Globus pallidus (tissue), 1 donor: ENCODE data around the gene CSPG4.
"Not testable (repeated sequence)": the region's sequence is repeated elsewhere in the genome, so short reads cannot be mapped to it uniquely, and the experiment has no call there.

Experiments
- DNase-seq: peaks from one replicate; pipeline ENCODE4 v3.0.0-alpha.2; 2015; ENCODE audit warnings: low spot score

Gene CSPG4

DNA sequence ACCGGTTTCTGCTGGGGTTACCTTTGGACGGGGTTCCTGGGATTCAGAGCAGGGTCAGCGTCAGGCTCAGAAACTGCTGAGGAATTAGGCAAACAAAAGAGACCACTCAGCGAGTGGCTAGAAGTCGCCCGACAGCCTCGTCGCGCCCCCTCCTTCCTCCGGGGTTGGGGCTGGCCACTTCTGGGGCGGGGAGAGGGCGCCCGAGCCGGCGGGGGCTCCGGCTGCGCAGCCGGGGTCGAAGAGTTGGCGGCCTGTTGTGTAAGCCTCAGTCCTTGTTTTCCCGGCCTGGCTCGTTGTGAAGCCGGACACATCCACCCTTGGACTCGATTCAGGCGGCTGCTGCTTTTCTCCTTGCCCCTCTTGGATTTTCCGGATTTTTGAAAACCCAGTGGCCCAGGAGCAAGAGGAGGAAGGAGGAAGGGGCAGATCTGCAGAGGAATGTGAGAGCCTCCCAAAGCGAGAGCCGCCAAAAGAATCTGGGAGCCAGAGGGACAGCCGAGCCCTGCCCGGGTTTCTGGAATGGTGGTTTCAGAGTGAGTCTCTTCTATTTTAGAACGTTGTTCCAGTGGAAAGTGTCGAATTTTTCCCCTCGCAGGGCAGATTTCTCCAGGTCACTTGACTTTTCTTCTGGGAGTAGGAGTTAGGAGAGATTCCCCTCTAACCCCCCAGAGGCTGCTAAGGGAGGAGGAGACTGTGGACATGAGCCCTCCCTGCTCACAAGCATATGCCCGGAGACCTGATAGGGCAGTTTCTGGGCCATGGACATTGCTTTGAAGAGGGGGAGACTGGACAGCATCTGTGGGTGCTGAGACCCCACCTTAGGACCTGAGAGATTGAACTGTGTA, 64.3 kb downstream of the CSPG4 start:
- no peak for DNase-seq

DNA sequence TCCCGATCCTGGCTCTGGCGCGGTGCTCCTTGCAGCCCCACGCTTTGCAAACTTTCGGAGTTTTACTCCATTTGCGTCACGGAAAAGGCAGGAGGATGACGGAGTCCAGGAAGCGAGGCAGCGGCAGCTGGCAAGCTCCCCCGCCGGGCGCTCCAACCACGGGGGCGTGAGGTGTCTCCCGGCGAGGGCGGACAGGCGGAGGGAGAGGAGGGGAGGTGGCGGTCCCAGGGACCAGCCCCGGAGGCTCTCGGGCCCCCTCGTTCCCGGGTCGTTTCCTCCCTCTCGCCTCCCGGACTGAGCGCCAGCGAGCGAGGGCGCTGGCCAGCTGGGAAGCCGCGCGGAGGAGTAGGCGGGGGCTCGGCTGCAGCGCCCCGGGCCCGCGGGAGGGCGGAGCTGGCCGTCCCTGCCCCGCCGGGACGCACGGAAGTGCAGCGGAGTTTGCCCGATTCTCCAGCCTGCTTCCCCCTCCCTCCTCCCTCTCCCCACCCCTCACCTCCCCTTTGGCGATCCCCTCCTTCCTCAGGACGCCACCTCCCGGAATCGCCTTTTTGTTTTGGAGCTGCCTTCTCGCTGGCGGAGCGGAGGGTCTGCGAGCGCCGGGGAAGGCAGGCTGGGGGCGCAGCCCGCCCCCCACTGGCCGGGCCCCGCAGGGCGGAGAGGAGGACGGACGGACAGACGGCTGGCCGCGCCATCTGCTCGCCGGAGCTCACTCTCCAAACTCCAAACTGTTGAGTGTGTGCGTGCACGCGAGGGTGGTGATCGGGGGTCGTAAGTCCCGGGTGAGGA, 65.1 kb downstream of the CSPG4 start, which contains the start of gene SNX33:
TSS of gene SNX33 (plus strand) at position 543 of the 786 bp plus-strand sequence. CDS start 1,191 bp downstream, outside the sequence.
- peak; percentile 54 for DNase-seq

DNA sequence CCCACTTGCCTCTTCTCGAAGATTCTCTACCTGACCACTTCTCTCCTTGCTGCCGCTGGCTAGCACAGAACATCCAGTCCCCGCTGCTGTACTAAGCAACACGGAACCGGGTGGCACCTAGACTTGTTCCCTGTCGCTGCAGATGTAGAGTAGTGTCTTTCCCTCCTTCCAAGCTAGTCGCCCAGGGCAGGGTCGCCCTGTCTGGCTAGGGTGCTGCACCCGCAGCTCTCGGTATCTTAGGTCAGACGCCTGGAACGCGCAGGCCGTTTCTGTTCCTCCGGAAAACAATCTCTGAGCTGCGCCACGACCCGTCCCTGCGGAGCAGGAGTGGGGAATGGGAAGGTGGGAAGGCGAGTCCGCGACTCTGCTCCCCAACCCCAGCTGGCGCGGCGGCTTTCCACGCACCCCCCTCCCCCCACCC, 65.7 kb downstream of the CSPG4 start:
- DNase-seq, result no peak

DNA sequence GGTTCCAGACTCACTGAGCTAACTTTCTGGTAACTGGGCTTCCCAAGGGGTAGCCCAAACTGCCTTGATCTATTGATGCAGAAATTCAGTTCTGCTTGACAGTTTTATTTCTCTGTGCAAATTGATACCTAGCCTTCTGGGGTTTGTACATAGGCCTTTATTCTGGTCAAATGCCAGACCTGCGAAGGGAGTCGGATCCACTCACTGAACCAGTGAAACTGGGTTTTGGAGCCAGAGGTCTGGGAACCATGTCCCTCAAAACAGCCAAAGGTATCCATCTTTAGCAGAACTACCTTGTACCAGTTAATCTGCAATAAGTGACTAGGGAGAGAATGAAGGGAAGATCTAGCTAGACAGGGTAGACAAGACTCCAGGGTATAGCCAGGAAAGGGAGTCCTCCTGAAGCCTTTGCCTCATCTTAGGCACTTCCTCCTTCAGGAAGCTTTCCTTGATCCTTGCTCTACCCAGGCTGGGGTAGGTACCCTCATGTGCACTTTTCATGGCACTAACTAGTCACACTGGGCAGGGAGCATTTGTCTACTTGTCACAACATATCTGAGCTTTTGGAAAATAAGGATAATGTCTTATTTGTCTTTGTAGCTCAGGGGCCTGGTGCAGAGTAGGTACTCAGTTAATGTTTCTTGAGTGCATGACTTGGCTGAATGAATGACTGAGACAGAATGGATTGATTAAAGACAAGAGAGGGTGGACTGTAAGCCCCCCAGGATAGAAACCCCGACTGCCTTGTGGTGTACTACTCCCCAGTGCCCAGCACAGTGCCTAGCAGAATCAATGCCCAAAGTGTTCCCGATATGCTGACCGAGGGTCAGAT, 66.3 kb downstream of the CSPG4 start:
- no peak for DNase-seq

DNA sequence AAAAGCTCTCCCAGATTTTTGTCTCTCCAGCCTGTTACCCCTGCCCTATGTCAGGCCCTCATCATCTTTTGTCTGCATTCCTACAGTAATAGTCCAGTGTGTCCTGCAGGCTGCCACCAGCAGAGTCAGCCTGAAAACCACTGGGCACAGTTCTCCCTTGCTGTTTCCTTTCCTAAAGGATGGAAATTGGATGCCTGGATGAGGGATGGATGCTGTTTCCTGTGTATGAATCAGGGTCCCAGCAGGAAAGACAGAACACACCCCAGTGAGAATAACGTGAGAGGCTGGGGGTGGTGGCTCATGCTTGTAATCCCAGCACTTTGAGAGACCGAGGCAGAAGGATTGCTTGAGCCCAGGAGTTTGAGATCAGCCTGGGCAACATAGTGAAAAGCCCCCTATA, 68.3 kb downstream of the CSPG4 start:
- no peak for DNase-seq

DNA sequence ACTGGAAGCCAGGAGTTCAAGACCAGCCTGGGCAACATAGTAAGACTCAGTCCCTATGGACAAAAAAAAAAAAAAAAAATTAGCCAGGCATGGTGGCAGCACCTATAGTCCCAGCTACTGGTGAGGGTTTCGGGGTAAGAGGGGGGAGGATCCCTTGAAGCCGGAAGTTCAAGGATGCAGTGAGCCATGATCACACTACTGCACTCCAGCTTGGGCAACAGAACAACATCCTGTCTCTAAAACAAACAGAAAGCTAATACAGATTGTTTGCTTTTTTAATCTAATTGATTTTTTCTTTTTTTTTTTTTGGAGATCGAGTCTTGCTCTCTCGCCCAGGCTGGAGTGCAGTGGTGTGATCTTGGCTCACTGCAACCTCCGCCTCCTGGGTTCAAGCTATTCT, 71.0 kb downstream of the CSPG4 start:
- no peak for DNase-seq

DNA sequence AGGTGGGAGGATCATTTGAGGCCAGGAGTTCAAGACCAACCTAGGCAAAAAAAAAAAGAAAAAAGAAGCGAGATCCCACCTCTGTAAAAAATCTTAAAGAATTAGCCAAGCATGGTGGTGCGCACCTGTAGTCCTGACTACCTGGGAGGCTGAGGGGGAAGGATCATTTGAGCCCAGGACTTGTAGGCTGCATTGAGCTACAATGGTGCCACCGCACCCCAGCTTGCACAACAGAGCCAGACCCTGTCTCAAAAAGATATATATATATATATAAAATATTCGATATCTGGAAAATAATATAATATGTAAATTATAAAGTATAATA, 71.5 kb downstream of the CSPG4 start:
- no peak for DNase-seq

DNA sequence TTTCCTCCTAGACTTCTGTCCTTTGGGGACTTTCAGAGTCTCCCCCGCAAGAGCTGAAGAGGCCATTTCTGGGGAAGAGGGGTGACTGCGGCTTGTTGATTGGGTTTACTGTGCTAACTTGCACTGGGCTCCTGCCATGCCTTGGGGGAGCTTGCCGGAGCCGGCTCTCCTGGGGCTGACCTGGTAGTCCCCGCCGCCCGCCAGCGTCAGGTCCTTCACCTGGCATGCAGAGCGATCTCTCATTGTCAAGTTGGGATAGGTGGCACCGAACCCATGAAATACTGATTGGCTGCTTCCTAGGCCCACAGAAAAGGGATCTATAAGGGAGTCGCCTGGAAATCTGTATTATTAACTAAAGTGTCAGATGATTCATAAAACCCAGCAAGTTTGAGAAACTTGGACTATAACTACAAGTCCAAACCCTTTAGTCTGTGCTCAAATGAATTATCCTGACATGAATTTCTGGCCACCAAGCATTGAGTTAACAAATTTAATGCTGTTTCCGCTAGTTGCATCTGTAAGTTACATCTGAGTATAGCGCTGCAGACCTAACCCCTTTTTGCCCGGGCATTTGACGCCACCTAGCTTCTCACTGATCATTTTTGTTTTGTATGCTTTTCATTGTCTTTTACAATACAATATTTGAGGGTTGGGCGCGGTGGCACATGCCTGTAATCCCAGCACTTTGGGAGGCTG, 72.0 kb downstream of the CSPG4 start:
- no peak for DNase-seq

DNA sequence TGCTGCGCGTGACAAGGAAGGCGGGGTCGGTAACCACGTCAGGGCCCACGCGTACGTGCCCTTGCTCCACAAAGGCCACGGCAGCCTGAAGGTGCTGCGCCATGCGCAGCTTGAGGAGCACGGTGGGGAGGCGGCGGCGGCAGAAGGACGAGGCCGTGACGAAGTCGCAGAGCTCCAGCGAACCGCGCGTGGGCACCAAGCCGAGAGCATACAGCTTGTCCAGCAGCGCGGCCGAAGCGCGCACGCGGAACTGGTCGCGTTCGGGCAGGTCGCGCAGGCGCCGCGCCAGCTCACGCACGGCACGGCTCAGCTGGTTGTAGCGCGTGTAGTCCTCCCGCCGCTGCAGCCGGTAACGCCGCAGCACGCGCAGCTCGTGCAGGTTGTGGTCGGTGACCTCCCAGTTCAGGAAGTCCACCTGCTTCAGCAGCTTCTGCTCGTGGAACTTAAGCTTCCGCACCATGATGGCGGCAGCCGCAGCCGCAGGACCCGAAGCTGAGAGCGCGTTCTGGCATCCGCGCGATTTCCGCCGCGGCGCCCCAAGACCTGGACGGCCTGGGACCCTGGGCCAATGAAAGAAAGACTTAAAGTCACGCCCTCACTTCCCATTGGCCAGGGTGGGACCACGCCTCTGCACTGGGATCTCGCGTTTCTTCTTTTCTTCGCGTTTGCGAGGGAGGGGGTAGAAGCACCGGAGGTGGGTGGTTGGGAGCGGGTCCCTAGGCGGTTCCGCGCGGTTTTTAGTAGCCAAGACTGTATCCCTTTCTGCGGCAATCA, 72.8 kb downstream of the CSPG4 start, which contains the start of gene IMP3:
TSS of gene IMP3 (minus strand) at position 516 of the 774 bp plus-strand sequence. CDS start at position 460, 56 bp downstream.
- DNase-seq, result peak; percentile 98

DNA sequence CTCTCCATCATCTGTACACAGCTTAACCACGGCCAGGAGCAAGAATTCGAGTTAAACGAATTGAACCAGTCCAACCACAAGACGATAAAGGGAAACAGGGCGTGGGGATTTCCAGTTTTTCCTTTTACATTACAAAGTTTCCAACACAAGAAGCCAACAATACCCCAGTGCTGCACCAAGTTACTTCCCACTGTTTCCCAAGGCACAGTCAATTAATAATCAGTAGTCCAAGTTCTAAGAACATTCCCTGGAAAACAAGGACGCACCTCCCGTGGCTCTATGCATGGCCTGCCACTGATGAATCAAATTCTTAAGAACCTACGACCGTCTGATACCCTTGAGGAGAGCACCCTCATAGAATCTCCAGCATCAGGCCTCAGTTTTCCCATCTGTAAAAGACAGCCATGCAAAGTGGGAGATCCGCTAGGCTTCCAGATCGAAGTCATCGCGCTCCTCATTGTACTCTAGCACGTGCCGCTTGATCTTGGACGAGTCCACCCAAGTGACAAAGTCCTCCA, 73.4 kb downstream of the CSPG4 start:
- no peak for DNase-seq

DNA sequence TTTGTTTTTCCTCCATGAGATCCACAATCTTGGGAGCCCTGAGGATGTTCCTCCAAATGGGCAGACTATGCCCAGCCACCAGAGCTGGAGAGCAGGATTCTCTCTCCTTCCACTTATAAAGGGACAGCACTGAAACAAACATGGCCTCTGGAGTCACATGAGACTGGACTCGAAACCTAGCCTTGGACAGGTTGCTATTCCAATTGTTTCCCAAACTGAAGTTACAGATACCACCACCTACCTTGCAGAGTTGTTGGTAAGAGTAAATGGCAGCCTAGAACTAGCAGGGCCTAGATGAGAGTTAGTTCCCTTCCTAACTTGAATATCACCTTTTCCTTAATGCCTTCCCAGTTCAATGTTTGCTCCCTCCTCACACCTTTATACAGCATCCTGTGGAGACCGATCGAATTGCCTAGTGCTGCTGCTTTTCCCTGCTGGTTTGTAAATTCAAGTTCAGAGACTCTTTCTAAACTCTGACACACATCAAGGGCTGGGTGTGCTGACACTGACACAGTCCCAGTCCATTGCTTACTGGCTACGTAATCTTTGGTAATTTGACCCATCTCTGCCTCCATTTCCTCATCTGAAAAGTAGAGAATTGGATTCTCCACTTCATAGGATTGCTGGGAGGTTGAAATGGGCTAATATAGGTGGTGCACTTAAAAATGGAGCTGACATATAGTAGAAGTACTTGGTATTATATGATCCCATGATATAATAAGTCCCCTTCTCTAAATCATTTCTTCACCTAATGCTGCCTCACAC, 75.2 kb downstream of the CSPG4 start:
- no peak for DNase-seq

DNA sequence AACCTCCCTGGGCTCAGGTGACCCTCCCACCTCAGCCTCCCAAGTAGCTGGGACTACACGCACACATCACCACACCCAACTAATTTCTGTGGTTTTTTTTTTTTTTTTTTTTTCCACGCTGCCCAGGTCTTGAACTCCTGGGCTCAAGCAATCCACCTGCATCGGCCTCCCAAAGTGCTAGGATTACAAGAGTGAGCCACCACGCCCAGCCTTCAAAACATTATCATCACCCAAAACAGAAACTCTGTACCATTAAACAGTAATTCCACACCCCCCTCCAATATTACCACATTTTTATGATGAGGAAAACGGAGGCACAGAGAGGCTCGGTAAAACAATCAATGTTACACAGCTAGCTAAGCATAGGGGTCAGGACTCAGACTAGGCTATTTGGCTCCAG, 76.6 kb downstream of the CSPG4 start:
- DNase-seq, result no peak

DNA sequence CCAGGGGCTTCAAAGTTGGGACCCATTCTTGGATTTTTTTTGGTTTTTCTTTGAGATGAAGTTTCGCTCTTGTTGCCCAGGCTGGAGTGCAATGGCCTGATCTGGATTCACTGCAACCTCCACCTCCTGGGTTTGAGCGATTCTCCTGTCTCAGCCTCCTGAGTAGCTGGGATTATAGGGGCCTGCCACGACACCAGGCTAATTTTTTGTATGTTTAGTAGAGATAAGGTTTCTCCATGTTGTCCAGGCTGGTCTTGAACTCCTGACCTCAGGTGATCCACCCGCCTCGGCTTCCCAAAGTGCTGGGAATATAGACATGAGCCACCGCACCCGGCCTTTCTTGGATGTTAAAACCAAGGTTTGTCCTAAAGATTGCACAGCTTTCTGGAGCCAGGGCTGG, 78.7 kb downstream of the CSPG4 start:
- not testable (repeated sequence) for DNase-seq

DNA sequence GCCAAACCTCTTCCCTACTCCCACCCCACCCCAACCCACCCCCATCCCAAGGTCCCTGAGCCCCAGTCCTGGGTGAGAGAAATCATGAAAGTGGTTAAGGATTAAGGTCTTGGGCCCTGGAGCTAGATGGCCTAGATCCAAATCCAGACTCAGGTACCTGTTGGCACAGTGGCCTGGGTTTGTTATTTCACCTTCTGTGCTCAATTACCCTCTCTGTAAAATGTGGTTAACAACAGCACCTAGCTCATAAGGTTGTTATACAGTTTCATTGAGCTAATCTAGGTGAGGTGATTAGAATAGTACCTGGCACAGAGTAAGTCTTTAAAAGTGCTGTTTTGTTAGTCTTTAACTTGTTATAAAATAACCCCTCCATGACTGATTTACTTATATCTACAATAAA, 80.7 kb downstream of the CSPG4 start:
- no peak for DNase-seq

DNA sequence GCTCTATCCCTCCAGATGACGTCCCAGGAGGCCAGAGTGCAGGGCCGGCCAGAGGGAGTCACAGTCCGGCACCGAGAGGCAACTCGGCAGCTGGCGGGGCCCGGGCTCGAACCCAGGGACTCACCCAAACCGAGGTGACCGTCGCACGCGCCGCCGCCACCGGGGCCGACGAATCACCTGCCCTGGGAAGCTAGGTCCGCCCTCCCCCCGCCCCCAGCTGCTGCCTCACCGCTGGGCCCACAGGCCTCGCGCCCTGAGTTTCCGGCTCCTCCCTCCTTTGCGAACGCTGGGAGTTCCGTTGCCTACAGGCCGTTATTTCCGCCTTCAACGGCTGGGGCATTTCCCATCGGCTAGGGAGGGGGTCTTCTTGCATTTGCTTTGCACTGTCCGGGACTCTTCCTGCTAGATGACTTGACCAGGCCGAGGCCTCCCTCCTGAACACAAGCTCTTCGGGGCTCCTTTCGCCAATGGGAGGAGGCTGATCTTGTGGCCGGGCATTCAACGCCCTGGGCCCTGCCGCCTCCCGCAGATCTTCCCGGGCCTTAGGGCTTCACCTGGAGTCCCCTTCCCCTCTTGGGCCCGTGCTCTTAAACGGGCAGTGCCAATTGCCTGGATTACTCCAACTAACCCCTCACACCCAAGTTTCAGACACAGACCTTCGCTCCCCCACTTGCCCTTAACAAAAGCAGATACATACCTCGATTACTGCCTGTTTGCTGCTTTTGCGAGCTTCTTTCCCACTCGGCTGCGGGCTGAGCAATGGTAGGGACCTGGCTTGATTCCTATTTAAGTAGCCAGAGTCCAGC, 86.9 kb downstream of the CSPG4 start, which contains the start of gene SNUPN:
TSS of gene SNUPN (minus strand) at position 184 of the 806 bp plus-strand sequence. CDS start 4,674 bp downstream, outside the sequence.
- peak; percentile 93 for DNase-seq
